Measurements from ENCODE around the gene FOXK2.

DNA sequence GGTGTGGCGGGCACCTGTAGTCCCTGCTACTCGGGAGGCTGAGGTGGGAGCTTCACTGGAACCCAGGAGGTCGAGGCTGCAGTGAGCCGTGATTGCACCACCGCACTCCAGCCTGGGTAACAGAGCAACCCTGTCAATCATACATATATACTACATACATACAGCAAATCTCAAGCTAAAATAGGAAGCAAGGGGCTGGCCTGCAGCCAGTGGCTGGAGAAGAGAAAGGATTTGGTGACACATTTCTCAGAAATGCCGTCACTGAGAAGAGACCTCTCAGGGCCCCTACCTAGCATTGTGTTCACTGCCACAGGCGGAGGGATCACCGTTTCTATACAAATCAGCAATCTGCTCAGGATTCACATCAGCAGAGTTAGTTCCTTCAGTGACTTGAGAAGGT, 44.1 kb upstream of the FOXK2 start:
- TF ChIP-seq EZH2 (IDR thresholded peaks at IDR 0.05), result no peak
- no peak for TF ChIP-seq POLR2AphosphoS5 (IDR thresholded peaks at IDR 0.05; ENCODE audit: borderline replicate concordance, low read depth, low read length)
